ENCODE data around the gene BSG. TPM values are rescaled to one million over a fixed set of nuclear protein-coding genes. Genes with fewer than 3 reads are reported as not detected.

BSG gene
- total and polyA plus RNA-seq, 9 of the 15 experiments (the other 6 are each of a cell fraction or from before 2014, with no cell fraction given) = 4.6 to 495 (median 187) TPM

DNA sequence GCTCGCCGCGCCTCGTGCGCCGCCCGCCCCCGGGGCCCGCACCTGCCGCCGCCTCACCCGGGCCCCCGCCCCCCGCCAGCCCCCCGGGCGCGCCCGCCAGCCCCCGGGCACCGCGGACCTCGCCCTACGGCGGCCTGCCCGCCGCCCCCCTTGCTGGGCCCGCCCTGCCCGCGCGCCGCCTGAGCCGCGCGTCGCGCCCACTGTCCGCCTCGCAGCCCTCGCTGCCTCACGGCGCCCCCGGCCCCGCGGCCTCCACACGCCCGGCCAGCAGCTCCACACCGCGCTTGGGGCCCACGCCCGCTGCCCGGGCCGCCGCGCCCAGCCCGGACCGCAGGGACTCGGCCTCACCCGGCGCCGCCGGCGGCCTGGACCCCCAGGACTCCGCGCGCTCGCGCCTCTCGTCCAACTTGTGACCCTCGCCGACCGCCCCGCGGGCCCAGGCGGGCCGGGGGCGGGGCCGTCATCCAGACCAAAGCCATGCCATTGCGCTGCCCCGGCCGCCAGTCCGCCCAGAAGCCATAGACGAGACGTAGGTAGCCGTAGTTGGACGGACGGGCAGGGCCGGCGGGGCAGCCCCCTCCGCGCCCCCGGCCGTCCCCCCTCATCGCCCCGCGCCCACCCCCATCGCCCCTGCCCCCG, 43.8 kb downstream of the BSG start:
- Histone ChIP-seq H3K4me2 (ENCODE audit: insufficient read depth, low read length) (no peak overlapping the region), H3K79me2 (ENCODE audit: control insufficient read depth, insufficient read depth, low read length) (no peaks in the 10 kb centered on the region), H3K27ac (ENCODE audit: extremely low read depth, low read depth, low read length) (no peak overlapping the region), H3K4me1 (replicated peaks in 1 of 2; ENCODE audit: control insufficient read depth in 2 of 2, insufficient read depth in 2 of 2, low read length in 2 of 2) (peaks cover 4 to 22% of the 10 kb centered on the region in 2 experiments), H3K9me1 (ENCODE audit: control insufficient read depth, insufficient read depth, low read length) (no peaks in the 10 kb centered on the region), H3K4me3 (no peak overlapping the region), H2AFZ (ENCODE audit: low read depth, low read length) (no peak overlapping the region), H3K9ac (ENCODE audit: insufficient read depth in 1 of 2, low read depth in 2 of 2, low read length in 2 of 2) (no peak overlapping the region), H4K20me1 (replicated peaks; ENCODE audit: control insufficient read depth, insufficient read depth, low read length) (no peaks in the 10 kb centered on the region), H3K27me3 (ENCODE audit: control insufficient read depth in 2 of 2, insufficient read depth in 2 of 2, low read length in 2 of 2) (no peaks in the 10 kb centered on the region), H3K9me3 (replicated peaks; ENCODE audit: control insufficient read depth, insufficient read depth, low read depth, low read length) (no peaks in the 10 kb centered on the region; the same call in 1 of the 2 replicates), H3K36me3 (ENCODE audit: control insufficient read depth, insufficient read depth, low read length) (peaks cover 66% of the 10 kb centered on the region; the same call in 2 of the 3 replicates)
- no TSS peak for BruUV-seq (replicated peaks)
- WGBS (ENCODE audit: insufficient coverage, low coverage, missing lambda C conversion rate) = 100% methylated on average over 7 of the region's 97 CpGs
- intact Hi-C loops (cut with micrococcal nuclease) (no loop called here), in situ Hi-C loops (cut with MboI) (no loop called here)
- FAIRE-seq (no peak), ATAC-seq (no peak), DNase-seq (ENCODE audit: extremely low read depth in 1 of 4, low spot score in 3 of 4) (no peak)
- TF ChIP-seq, protein P1, sequence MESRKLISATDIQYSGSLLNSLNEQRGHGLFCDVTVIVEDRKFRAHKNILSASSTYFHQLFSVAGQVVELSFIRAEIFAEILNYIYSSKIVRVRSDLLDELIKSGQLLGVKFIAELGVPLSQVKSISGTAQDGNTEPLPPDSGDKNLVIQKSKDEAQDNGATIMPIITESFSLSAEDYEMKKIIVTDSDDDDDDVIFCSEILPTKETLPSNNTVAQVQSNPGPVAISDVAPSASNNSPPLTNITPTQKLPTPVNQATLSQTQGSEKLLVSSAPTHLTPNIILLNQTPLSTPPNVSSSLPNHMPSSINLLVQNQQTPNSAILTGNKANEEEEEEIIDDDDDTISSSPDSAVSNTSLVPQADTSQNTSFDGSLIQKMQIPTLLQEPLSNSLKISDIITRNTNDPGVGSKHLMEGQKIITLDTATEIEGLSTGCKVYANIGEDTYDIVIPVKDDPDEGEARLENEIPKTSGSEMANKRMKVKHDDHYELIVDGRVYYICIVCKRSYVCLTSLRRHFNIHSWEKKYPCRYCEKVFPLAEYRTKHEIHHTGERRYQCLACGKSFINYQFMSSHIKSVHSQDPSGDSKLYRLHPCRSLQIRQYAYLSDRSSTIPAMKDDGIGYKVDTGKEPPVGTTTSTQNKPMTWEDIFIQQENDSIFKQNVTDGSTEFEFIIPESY (CRISPR knock-in tag; IDR thresholded peaks at IDR 0.05) = peak; percentile 37; the same call in 1 of the 2 replicates
- TF ChIP-seq, protein P2, sequence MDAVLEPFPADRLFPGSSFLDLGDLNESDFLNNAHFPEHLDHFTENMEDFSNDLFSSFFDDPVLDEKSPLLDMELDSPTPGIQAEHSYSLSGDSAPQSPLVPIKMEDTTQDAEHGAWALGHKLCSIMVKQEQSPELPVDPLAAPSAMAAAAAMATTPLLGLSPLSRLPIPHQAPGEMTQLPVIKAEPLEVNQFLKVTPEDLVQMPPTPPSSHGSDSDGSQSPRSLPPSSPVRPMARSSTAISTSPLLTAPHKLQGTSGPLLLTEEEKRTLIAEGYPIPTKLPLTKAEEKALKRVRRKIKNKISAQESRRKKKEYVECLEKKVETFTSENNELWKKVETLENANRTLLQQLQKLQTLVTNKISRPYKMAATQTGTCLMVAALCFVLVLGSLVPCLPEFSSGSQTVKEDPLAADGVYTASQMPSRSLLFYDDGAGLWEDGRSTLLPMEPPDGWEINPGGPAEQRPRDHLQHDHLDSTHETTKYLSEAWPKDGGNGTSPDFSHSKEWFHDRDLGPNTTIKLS (IDR thresholded peaks at IDR 0.05; ENCODE audit: borderline replicate concordance, low read depth) = no peak
- TF ChIP-seq CHCHD3 (CRISPR knock-in tag; IDR thresholded peaks at IDR 0.05) (no peak), POLR2G (IDR thresholded peaks at IDR 0.05; ENCODE audit: low read depth, low read length) (peak; percentile 37; the same call in 1 of the 2 replicates)
- TF ChIP-seq, protein P3, sequence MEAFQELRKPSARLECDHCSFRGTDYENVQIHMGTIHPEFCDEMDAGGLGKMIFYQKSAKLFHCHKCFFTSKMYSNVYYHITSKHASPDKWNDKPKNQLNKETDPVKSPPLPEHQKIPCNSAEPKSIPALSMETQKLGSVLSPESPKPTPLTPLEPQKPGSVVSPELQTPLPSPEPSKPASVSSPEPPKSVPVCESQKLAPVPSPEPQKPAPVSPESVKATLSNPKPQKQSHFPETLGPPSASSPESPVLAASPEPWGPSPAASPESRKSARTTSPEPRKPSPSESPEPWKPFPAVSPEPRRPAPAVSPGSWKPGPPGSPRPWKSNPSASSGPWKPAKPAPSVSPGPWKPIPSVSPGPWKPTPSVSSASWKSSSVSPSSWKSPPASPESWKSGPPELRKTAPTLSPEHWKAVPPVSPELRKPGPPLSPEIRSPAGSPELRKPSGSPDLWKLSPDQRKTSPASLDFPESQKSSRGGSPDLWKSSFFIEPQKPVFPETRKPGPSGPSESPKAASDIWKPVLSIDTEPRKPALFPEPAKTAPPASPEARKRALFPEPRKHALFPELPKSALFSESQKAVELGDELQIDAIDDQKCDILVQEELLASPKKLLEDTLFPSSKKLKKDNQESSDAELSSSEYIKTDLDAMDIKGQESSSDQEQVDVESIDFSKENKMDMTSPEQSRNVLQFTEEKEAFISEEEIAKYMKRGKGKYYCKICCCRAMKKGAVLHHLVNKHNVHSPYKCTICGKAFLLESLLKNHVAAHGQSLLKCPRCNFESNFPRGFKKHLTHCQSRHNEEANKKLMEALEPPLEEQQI (IDR thresholded peaks at IDR 0.05) = no peak
- ChIA-PET CTCF (ENCODE audit: low intra/inter-chr PET ratio) (no interaction called here), POLR2A (no interaction called here)
